HG03060 (cell line): ENCODE measurements around the gene CARS1.

Experiments used
- ATAC-seq: cut with Tn5 transposase; IDR thresholded peaks from one replicate; pipeline ENCODE4 v1.9.1; 2021; ENCODE audit warnings: low read depth, moderate number of reproducible peaks; ENCODE audit not compliant: unreplicated experiment

The CARS1 gene

GRCh38 chr11:3041699-3042441, 15.4 kb downstream of the CARS1 start:
- no peak for ATAC-seq

- ATAC-seq = no peak
These were observed 16.3 kb downstream of the CARS1 start for GRCh38 chr11:3040881-3041280.

GRCh38 chr11:3037945-3038271, 19.3 kb downstream of the CARS1 start:
- ATAC-seq = no peak

GRCh38 chr11:3037040-3037944, 19.9 kb downstream of the CARS1 start:
- no peak for ATAC-seq

- no peak for ATAC-seq
These were observed 20.8 kb downstream of the CARS1 start for GRCh38 chr11:3036419-3036818.

- ATAC-seq = no peak
These were observed 21.9 kb downstream of the CARS1 start for GRCh38 chr11:3035333-3035732.

- no peak for ATAC-seq
These were observed 26.7 kb downstream of the CARS1 start for GRCh38 chr11:3030289-3031070.

- no peak for ATAC-seq
These were observed 28.4 kb downstream of the CARS1 start for GRCh38 chr11:3028813-3029212.

- ATAC-seq = no peak
These were observed 30.4 kb downstream of the CARS1 start for GRCh38 chr11:3026803-3027202.

- no peak for ATAC-seq
These were observed 34.2 kb downstream of the CARS1 start for GRCh38 chr11:3022982-3023381.

- peak; percentile 69 for ATAC-seq
These were observed 34.8 kb downstream of the CARS1 start for GRCh38 chr11:3022300-3022967.

- ATAC-seq = no peak
These were observed 36.1 kb downstream of the CARS1 start for GRCh38 chr11:3021125-3021524.

- no peak for ATAC-seq
These were observed 37.2 kb downstream of the CARS1 start for GRCh38 chr11:3020011-3020410.

- ATAC-seq = no peak
These were observed 38.6 kb downstream of the CARS1 start for GRCh38 chr11:3018596-3018995.

- no peak for ATAC-seq
These were observed 40.4 kb downstream of the CARS1 start for GRCh38 chr11:3016861-3017260.

- no peak for ATAC-seq
These were observed 41.4 kb downstream of the CARS1 start for GRCh38 chr11:3015796-3016195.

GRCh38 chr11:3014943-3015342, 42.3 kb downstream of the CARS1 start:
- ATAC-seq = no peak

GRCh38 chr11:3014057-3014938, 42.9 kb downstream of the CARS1 start:
- ATAC-seq = no peak
